Parathyroid adenoma (tissue), 2 donors: ENCODE data around the gene OIT3.
"Not testable (repeated sequence)": the region's sequence is repeated elsewhere in the genome, so short reads cannot be mapped to it uniquely, and the experiment has no call there.

Experiments used
- H2AFZ ChIP-seq: fragments of 300-600 bp; sonication (generic); one replicate; pipeline ENCODE4 v1.7.0; 2017; ENCODE audit warnings: antibody characterized with exemption, mild to moderate bottlenecking
- H3K27ac ChIP-seq: fragments of 300-600 bp; sonication (generic); one replicate; pipeline ENCODE4 v1.7.0; 2017
- H3K27me3 ChIP-seq: fragments of 300-600 bp; sonication (generic); one replicate; pipeline ENCODE4 v1.7.0; 2017; ENCODE audit warnings: low read length; ENCODE audit not compliant: control insufficient read depth, insufficient read depth
- H3K36me3 ChIP-seq: fragments of 300-600 bp; sonication (generic); one replicate; pipeline ENCODE4 v1.7.0; 2017; ENCODE audit warnings: low read length; ENCODE audit not compliant: control insufficient read depth, insufficient read depth
- H3K4me1 ChIP-seq: fragments of 300-600 bp; sonication (generic); one replicate; pipeline ENCODE4 v1.7.0; 2017; ENCODE audit warnings: control low read depth
- H3K4me2 ChIP-seq: fragments of 300-600 bp; sonication (generic); one replicate; pipeline ENCODE4 v1.7.0; 2017; ENCODE audit warnings: low read length
- H3K4me3 ChIP-seq: fragments of 300-600 bp; sonication (generic); one replicate; pipeline ENCODE4 v1.7.0; 2017; ENCODE audit warnings: low read depth, low read length
- H3K79me2 ChIP-seq: fragments of 300-600 bp; sonication (generic); one replicate; pipeline ENCODE4 v1.7.0; 2017; ENCODE audit warnings: control low read depth
- H3K9ac ChIP-seq: fragments of 300-600 bp; sonication (generic); one replicate; pipeline ENCODE4 v1.7.0; 2017; ENCODE audit warnings: mild to moderate bottlenecking
- H3K9me3 ChIP-seq: fragments of 300-600 bp; sonication (generic); one replicate; pipeline ENCODE4 v1.7.0; 2017; ENCODE audit warnings: low read length; ENCODE audit not compliant: control insufficient read depth
- TF ChIP-seq, protein P1 (sequence below): fragments of 300-600 bp; sonication (generic); IDR thresholded peaks from one replicate; pipeline ENCODE4 v1.7.0; 2017; ENCODE audit warnings: antibody characterized with exemption, mild to moderate bottlenecking
- donor health status: primary hyperparathyroidism.

OIT3 gene

GRCh38 chr10:72906446-72906845 lies 12.9 kb downstream of the OIT3 start:
- no peak overlapping the region for H3K27ac ChIP-seq
- TF ChIP-seq, protein P1, sequence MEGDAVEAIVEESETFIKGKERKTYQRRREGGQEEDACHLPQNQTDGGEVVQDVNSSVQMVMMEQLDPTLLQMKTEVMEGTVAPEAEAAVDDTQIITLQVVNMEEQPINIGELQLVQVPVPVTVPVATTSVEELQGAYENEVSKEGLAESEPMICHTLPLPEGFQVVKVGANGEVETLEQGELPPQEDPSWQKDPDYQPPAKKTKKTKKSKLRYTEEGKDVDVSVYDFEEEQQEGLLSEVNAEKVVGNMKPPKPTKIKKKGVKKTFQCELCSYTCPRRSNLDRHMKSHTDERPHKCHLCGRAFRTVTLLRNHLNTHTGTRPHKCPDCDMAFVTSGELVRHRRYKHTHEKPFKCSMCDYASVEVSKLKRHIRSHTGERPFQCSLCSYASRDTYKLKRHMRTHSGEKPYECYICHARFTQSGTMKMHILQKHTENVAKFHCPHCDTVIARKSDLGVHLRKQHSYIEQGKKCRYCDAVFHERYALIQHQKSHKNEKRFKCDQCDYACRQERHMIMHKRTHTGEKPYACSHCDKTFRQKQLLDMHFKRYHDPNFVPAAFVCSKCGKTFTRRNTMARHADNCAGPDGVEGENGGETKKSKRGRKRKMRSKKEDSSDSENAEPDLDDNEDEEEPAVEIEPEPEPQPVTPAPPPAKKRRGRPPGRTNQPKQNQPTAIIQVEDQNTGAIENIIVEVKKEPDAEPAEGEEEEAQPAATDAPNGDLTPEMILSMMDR, result no peak
- H3K9me3 ChIP-seq, result no peaks in the 10 kb centered on the region

DNA sequence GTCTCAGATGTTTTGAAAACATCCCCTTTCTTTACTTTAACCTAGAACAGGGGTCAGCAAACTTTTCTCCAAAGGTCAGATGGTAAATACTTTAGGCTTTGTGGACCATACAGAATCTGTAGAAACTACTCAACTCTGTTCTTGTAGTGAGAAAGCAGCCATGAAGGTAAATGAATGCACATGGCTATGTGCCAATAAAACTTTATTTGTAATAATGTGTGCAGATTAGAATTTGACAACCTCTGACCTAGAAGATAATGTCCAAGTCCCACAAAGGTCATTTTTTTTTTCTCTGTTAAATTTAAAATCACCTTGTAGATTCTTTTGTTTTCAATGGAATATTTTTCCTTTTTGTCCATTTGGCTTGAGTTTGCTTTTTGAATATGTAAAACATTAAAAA lies 17.2 kb downstream of the OIT3 start:
- Histone ChIP-seq H3K27ac (no peak overlapping the region), H3K79me2 (no peaks in the 10 kb centered on the region), H3K9me3 (no peaks in the 10 kb centered on the region), H3K27me3 (no peaks in the 10 kb centered on the region), H3K4me2 (no peak overlapping the region), H2AFZ (no peak overlapping the region), H3K4me3 (no peak overlapping the region), H3K4me1 (no peaks in the 10 kb centered on the region), H3K36me3 (no peaks in the 10 kb centered on the region), H3K9ac (no peak overlapping the region)
- TF ChIP-seq, protein P1, result no peak

More at GRCh38 chr10:72906446-72906845, 12.9 kb downstream of the OIT3 start:
- Histone ChIP-seq H3K4me3 (no peak overlapping the region), H3K79me2 (no peaks in the 10 kb centered on the region), H3K27me3 (no peaks in the 10 kb centered on the region), H3K9ac (no peak overlapping the region), H2AFZ (no peak overlapping the region), H3K36me3 (no peaks in the 10 kb centered on the region), H3K4me2 (no peak overlapping the region), H3K4me1 (no peaks in the 10 kb centered on the region)

GRCh38 chr10:72911758-72912157 lies 18.2 kb downstream of the OIT3 start:
- TF ChIP-seq, protein P1, result no peak
- no peaks in the 10 kb centered on the region for H3K79me2 ChIP-seq
- no peak overlapping the region for H3K9ac ChIP-seq
- no peaks in the 10 kb centered on the region for H3K27me3 ChIP-seq
- no peaks in the 10 kb centered on the region for H3K4me1 ChIP-seq
- no peak overlapping the region for H2AFZ ChIP-seq
- H3K27ac ChIP-seq, result no peak overlapping the region
- no peak overlapping the region for H3K4me3 ChIP-seq
- no peaks in the 10 kb centered on the region for H3K9me3 ChIP-seq
- no peak overlapping the region for H3K4me2 ChIP-seq
- no peaks in the 10 kb centered on the region for H3K36me3 ChIP-seq

GRCh38 chr10:72912736-72913135 lies 19.2 kb downstream of the OIT3 start:
- no peak overlapping the region for H3K4me3 ChIP-seq
- no peak overlapping the region for H3K4me2 ChIP-seq
- TF ChIP-seq, protein P1, result no peak
- no peaks in the 10 kb centered on the region for H3K79me2 ChIP-seq
- H3K9ac ChIP-seq, result no peak overlapping the region
- no peaks in the 10 kb centered on the region for H3K4me1 ChIP-seq
- no peak overlapping the region for H3K27ac ChIP-seq
- no peaks in the 10 kb centered on the region for H3K9me3 ChIP-seq
- H2AFZ ChIP-seq, result no peak overlapping the region
- H3K27me3 ChIP-seq, result no peaks in the 10 kb centered on the region
- H3K36me3 ChIP-seq, result no peaks in the 10 kb centered on the region

GRCh38 chr10:72913287-72913686 lies 19.7 kb downstream of the OIT3 start:
- Histone ChIP-seq H3K36me3 (no peaks in the 10 kb centered on the region), H3K9me3 (no peaks in the 10 kb centered on the region), H3K4me2 (no peak overlapping the region), H3K79me2 (no peaks in the 10 kb centered on the region), H3K9ac (no peak overlapping the region), H3K4me3 (no peak overlapping the region), H2AFZ (no peak overlapping the region), H3K27ac (no peak overlapping the region), H3K27me3 (no peaks in the 10 kb centered on the region), H3K4me1 (no peaks in the 10 kb centered on the region)
- TF ChIP-seq, protein P1, result no peak

DNA sequence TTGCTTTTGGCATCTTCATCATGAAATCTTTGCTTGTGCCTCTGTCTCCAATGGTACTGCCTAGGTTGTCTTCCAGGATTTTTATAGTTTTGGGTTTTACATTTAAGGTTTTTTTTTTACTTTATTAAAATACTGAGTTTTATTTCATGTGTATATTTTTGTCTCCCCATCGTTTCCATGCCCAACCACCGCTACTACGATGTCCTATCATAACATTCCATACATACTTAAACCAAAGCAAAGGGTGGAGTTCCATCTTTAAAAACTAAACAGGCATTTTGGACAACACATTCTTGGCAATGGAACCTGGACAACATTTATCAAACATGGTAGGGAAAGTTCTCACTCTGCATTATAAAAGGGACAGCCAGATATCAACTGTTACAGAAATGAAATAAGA lies 23.7 kb downstream of the OIT3 start:
- not testable (repeated sequence) for H3K4me3 ChIP-seq, H3K9ac ChIP-seq, H3K4me2 ChIP-seq, H3K4me1 ChIP-seq, H3K27ac ChIP-seq, H3K27me3 ChIP-seq, H3K36me3 ChIP-seq, H3K9me3 ChIP-seq, H2AFZ ChIP-seq, H3K79me2 ChIP-seq

DNA sequence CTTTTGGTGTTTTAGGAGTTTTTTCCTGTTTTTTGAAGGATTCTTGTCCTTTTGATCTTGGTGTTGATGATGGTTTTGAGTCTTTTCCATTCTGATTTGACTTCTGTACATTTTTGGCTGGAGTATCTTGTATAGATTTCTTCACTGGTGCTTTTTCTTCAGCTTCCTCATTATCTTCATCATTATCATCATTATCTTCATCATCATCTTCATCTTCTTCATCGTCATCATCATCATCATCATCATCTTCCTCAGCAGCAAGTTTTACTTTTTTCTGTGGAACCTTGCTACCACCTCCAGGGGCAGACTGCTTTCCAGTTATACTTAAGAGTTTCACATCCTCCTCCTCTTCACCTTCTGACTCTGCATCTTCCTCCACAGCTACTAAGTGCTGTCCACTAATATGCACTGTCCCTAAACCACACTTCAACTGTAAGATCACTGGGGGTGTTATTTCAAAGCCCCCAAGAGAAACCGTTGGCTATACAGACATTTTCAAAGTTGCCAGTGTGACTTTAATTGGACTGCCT lies 24.3 kb downstream of the OIT3 start:
- not testable (repeated sequence) for H3K9me3 ChIP-seq, H3K27ac ChIP-seq, H3K79me2 ChIP-seq, H3K4me3 ChIP-seq, H3K36me3 ChIP-seq, H3K27me3 ChIP-seq, H2AFZ ChIP-seq, H3K4me1 ChIP-seq, H3K9ac ChIP-seq, H3K4me2 ChIP-seq
